HG03378 (cell line): ENCODE results near the gene NECAB2.

Experiments
- ATAC-seq: cut with Tn5 transposase; IDR thresholded peaks from one replicate; pipeline ENCODE4 v1.9.1; 2021; ENCODE audit warnings: mild to moderate bottlenecking, moderate library complexity; ENCODE audit not compliant: unreplicated experiment

NECAB2 gene

DNA sequence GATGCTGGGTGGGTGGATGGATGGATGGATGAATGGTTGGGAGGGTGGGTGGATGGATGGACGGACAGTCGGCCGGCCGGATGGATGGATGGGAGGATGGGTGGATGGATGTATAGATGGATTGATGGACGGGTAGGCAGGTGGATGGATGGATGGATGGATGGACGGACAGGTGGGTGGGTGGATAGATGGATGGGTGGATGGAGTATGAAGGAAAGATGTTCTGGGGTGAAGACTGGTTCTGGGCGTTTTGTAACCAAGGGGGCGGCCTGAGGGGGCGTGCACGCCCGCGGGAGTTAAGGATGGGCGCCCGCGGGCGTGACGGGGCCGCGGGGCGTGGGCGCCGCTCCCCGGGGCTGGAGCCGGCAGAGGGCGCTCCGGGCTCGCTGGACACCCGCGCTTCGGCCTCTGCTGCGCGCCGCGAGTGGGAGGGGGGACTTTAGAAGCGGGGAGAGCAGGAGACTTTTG lies at the start of gene NECAB2:
TSS of gene NECAB2 (plus strand) at position 407 of the 468 bp plus-strand sequence. CDS start 405 bp downstream, outside the sequence.
- ATAC-seq, result no peak

DNA sequence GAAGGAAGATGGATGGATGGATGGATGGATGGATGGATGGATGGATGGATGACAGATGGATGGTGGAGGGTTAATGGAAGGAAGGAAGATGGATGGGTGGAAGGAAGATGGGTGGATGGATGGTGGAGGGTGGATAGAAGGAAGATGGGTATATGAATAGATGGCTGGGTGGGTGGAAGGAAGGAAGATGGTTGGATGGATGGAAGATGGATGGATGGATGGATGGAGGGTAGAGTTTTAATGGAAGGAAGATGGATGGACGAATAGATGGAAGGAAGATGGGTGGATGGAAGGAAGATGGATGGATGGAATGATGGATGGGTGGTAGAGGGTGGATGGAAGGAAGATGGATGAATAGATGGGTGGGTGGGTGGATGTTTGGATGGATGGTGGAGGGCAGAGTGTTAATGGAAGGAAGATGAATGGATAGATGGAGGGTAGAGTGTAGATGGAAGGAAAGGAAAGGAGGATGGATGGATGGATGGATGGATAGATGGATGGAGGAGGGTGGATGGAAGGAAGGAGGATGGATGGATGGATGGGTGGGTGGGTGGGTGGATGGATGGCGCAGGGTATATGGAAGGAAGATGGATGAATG lies 47.1 kb upstream of the NECAB2 start:
- ATAC-seq, result no peak

- ATAC-seq, result no peak
These were observed 44.3 kb upstream of the NECAB2 start for GRCh38 chr16:83923581-83924365.

GRCh38 chr16:83924686-83925085 lies 43.4 kb upstream of the NECAB2 start:
- no peak for ATAC-seq

- ATAC-seq, result no peak
These were observed 42.7 kb upstream of the NECAB2 start for GRCh38 chr16:83925095-83925905.

- ATAC-seq, result no peak
These were observed 41.9 kb upstream of the NECAB2 start for GRCh38 chr16:83925957-83926725.

DNA sequence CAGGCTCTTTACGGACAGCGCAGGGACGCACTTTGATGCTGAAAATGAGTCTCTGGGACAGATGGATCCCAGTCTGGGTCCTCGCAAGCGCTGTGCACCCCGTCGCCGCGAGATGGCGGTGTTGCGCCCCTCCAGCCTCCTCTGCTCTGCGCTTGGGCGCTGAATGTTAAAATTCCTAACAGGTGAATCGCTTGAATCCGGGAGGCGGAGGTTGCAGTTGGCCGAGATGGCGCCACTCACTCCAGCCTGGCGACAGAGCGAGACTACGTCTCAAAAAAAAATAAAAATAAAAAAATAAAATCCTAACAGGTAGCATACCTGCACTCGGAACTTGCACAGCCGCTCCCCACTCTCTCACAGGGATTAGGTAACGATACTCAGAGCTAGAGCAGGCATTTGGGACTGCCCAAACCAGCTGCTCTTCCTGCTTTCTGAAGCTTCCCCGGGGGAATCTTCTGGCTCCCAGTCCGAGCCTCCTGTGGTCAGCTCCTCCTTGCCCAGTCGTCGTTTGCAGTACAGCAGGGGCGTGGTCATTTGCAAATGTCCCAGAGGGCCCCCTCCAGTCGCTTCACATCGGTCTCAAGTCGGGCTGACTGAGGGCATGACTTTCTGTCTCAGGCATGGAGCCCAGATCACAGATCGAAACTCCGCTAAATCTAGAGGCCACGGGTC lies 41.2 kb upstream of the NECAB2 start:
- ATAC-seq, result no peak

- no peak for ATAC-seq
These were observed 39.5 kb upstream of the NECAB2 start for GRCh38 chr16:83928341-83929055.

DNA sequence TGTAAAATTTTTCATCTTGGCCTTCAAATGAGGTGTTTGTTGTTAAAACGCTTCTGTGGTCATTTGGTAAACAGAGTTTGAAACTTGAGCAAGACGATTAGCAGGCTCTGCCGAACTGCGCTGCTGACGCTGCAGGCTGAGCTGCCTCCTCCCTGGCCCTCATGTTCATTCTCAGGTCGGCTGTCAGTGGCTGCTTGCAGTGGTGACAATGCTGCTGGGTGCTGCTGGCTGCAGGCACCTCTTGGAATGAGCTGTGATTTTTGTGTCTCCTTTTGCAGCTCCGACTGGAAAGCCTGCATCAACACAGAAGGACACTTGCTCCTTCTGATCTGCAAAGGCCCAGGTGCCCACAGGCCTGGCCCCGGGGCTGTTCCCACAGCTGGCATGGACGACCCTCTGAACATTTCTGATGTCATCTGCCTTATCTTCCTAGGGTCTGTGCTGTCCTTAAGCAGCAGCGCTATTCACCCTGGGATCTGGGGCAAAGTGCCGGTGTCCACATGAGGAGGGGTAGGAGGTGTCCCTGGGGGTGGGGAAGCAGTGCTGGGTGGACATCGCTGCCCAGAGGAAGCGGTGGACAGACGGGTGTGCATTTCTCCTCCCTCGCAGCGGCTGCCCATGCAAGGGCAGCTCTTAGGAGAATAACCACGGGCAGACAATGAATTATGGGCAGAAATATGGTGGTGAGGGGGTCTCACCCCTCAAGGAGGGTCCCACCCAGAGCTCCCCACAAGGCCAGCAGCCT lies 38.1 kb upstream of the NECAB2 start:
- no peak for ATAC-seq

- ATAC-seq, result no peak
These were observed 37.1 kb upstream of the NECAB2 start for GRCh38 chr16:83930730-83931500.

DNA sequence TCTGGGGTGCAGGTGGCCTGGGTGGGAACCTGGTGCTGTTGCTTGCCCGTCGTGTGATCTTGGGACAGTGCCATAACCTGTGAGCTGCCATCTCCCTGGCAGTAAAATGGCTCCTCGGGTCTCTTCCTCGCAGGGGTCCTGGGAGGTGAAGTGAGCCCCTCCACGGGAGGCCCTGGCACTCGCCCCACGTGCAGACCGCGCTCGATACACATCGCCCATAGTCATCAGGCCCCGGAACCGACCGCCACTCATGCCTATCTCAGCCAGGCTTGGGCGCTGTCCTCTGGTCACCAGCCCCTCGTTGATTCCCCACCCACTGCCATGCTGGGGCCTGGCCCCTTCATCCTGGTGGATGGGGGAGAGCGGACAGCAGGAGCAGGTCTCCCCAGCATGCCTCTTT lies 36.5 kb upstream of the NECAB2 start:
- no peak for ATAC-seq

DNA sequence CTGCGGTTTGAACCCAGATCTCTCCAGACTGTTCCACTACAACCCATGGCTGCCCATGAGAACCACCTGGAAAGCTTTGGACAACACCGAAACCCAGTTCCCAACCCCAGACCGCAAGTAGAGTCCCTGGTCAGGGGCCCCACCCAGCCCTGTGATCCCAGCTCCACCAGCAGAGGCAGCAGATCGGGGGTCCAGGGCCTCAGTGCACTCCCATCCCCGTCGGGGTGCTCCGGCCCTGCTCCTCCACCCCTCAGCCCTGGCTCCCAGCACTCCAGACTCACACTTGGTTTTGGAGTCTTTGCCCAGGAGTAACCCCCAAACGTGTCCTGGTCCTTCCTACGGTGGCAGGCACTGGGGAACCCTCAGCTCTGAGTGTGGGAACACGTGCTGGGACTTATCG lies 35.7 kb upstream of the NECAB2 start:
- no peak for ATAC-seq

DNA sequence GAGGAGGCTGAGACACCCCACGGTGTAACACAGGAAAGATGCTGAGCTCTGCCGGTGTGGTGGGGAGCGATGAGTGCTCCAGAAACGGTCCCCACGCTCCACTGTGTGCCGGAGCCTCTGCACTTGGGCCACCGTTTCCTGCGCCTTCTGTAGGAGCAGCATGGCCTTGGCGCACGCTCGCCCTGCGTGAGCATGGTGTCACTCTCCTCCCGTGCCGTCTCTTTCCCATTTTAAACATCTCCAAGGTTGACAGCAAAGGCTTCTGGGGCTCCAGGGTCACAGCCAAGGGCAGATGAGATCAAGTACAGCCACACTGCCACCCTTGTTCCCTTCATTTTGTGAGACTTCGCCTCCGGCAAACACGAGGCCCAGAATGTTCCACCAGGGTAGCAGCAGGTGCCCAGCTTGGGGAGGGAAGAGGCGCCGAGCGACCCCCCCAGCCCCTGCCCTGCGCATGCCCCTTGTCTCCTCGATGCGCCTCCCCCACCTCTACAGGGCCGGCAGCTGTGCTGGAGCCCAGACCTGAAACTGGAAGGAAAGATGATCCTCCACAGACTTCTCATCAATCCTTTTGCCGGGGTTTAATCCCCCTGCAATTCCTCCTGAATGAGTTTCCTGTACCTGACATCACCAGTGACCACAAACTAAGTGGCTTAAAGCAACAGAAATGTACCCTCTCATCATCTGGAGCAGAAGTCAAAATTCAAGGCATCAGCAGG lies 34.9 kb upstream of the NECAB2 start:
- no peak for ATAC-seq

- ATAC-seq, result no peak
These were observed 34.0 kb upstream of the NECAB2 start for GRCh38 chr16:83933885-83934683.

DNA sequence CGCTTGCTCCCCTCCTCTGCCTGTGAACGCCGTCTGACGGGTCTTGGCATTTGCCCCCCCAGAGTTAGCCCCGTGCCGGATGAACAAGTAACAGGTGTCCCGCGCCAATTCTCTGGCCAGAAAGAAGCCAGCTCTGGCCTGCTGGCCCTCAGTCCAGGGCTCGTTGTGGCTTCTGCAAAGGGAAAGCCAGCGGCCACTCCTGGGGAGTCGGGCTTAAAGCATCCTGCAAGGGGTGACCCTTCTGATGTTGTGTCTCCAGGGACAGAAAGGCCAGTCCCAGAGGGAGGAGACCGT lies 33.4 kb upstream of the NECAB2 start:
- no peak for ATAC-seq

DNA sequence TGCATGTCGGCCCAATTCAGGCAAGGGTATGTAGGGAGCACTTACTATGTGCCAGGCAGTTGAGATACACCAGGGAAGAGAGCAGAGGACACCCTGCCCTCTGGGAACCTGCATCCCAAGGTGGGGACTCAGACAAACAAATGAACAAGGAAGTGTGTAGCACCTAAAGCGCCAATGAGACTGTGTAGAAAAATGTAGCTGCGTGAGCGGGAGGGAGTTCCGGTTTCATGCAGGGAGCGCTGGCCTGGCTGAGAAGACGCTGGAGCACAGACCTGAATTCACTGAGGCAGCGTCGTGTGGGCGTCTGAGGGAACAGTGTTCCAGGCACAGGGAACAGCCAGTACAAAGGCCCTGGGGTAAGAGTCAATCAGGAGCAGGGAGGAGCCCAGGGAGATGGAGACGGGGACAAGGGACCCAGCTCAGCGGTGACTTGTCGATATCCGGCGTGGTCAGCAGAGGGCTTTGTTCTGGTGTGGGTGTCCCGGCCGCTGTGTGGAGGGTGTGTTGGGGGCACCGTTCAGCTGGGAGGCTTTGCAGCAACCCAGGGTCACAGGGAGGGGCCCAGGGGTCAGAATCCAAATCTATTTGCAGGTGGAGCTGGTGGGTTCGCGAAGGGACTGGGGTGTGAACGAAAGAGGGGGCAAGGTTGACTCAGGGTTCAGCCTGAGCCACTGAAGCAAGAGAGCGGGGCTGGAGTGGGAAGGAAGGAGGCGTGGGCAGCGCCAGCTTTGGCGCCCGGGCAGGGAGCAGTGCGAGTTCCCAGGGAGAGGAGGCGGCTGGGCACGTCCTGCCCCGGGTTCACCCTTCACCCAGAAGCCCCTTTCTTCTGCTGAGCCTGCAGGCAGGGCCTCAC lies 32.8 kb upstream of the NECAB2 start:
- no peak for ATAC-seq
